Stimulated activated CD4-positive, alpha-beta T cell treated with anti-CD3 and anti-CD28 coated beads, Interleukin-1b, Interleukin-23, amount 100 ng/mL, for 1 hour (primary cell): ENCODE data around the gene DCDC2C.

Experiments
- DNase-seq, 2 donors: peaks; one replicate each; pipeline ENCODE4 v3.0.0-alpha.2; 2020; ENCODE audit warnings: low read depth in 2 of 2

DCDC2C gene

GRCh38 chr2:3709225-3709624, 5.8 kb downstream of the DCDC2C start:
- no peak for DNase-seq

- no peak for DNase-seq
These were observed 9.0 kb downstream of the DCDC2C start for GRCh38 chr2:3712424-3712823.

GRCh38 chr2:3712831-3713503, 9.6 kb downstream of the DCDC2C start:
- no peak for DNase-seq

- DNase-seq = no peak
These were observed 15.3 kb downstream of the DCDC2C start for GRCh38 chr2:3718679-3719078.

- DNase-seq = no peak
These were observed 21.6 kb downstream of the DCDC2C start for GRCh38 chr2:3725002-3725401.

- DNase-seq = no peak
These were observed 22.3 kb downstream of the DCDC2C start for GRCh38 chr2:3725458-3726250.

GRCh38 chr2:3726511-3726910, 23.1 kb downstream of the DCDC2C start:
- no peak for DNase-seq

GRCh38 chr2:3727397-3728045, 24.1 kb downstream of the DCDC2C start:
- no peak for DNase-seq

- no peak for DNase-seq
These were observed 25.0 kb downstream of the DCDC2C start for GRCh38 chr2:3728104-3729054.

GRCh38 chr2:3729055-3729448, 25.7 kb downstream of the DCDC2C start:
- no peak for DNase-seq

- DNase-seq = no peak
These were observed 26.4 kb downstream of the DCDC2C start for GRCh38 chr2:3729786-3730185.

GRCh38 chr2:3730646-3731045, 27.3 kb downstream of the DCDC2C start:
- no peak for DNase-seq

GRCh38 chr2:3731829-3732228, 28.5 kb downstream of the DCDC2C start:
- no peak for DNase-seq

- no peak for DNase-seq
These were observed 32.7 kb downstream of the DCDC2C start for GRCh38 chr2:3736112-3736511.

GRCh38 chr2:3737128-3737527, 33.8 kb downstream of the DCDC2C start:
- DNase-seq = no peak

GRCh38 chr2:3738454-3738853, 35.1 kb downstream of the DCDC2C start:
- DNase-seq = no peak

- no peak for DNase-seq
These were observed 35.9 kb downstream of the DCDC2C start for GRCh38 chr2:3739313-3739712.

- no peak for DNase-seq
These were observed 38.0 kb downstream of the DCDC2C start for GRCh38 chr2:3741396-3741795.

- no peak for DNase-seq
These were observed 38.7 kb downstream of the DCDC2C start for GRCh38 chr2:3741867-3742602.

GRCh38 chr2:3742743-3743508, 39.6 kb downstream of the DCDC2C start:
- no peak for DNase-seq
